Epithelial cell of alveolus of lung (primary cell): Measurements from ENCODE around the gene PNN. TPM values are rescaled to one million over a fixed set of nuclear protein-coding genes. Genes with fewer than 3 reads are reported as not detected.

Experiments used
- total RNA-seq: library from RNA; depleted of rRNA; stranded (reverse); fragments of >200 nt; gene quantifications from 2 replicates; pipeline ENCODE4 v1.2.1, GENCODE V29; 2015

PNN gene
- total RNA-seq = 12.3 and 21.6 TPM in 2 replicates

GRCh38 chr14:39174560-39175444 is at the start of gene PNN:
Gene PNN (plus strand): TSS chr14:39175254. CDS start chr14:39175280, 26 bp downstream.

Other genes starting within 250 kb of the PNN start
- gene SEC23A, start 72.0 kb upstream of the PNN start, total RNA-seq = 113 and 205 TPM in 2 replicates
- 10.9 and 31.0 TPM in 2 replicates for gene GEMIN2, start 60.9 kb upstream of the PNN start, total RNA-seq
- gene TRAPPC6B, start 4.9 kb upstream of the PNN start, total RNA-seq = 12.2 and 30.1 TPM in 2 replicates
- gene MIA2, start 58.7 kb downstream of the PNN start, total RNA-seq = 9.3 and 9.4 TPM in 2 replicates